A549 (cell line): Measurements from ENCODE around the gene ZNF532.

Source experiments
- CHD2 ChIP-seq: fragments of 150-350 bp; IDR thresholded peaks from 2 replicates; pipeline ENCODE4 v1.6.1; 2014; ENCODE audit warnings: low read length; ENCODE audit not compliant: partially characterized antibody
- CHD4 ChIP-seq: fragments of 200-600 bp; sonication (generic); IDR thresholded peaks from 2 replicates; pipeline ENCODE4 v1.6.1; 2016; ENCODE audit warnings: antibody characterized with exemption, mild to moderate bottlenecking, borderline replicate concordance
- HDAC2 ChIP-seq: fragments of 200-600 bp; sonication (generic); IDR thresholded peaks from 2 replicates; pipeline ENCODE4 v1.6.1; 2016
- KDM1A ChIP-seq: fragments of 200-600 bp; sonication (generic); IDR thresholded peaks from 2 replicates; pipeline ENCODE4 v1.6.1; 2016; ENCODE audit warnings: low read depth, mild to moderate bottlenecking
- POLR2A ChIP-seq: IDR thresholded peaks from 2 replicates; pipeline ENCODE4 v1.6.1; 2012; ENCODE audit warnings: mild to moderate bottlenecking, low read length
- POLR2AphosphoS2 ChIP-seq: conservative IDR thresholded peaks from 2 replicates; pipeline ENCODE4 v1.6.1; 2012; ENCODE audit warnings: low read length, improper control_type of control experiment, inconsistent platforms
- TF ChIP-seq, protein P1 (sequence below): fragments of >200 bp; sonication (Bioruptor Twin); formaldehyde crosslinking; IDR thresholded peaks from 3 replicates; pipeline ENCODE4 v1.5.1; 2016
- TF ChIP-seq, protein P2 (sequence below): IDR thresholded peaks from 2 replicates; pipeline ENCODE4 v1.6.1; 2012
- TF ChIP-seq, protein P3 (sequence below): IDR thresholded peaks from 2 replicates; pipeline ENCODE4 v1.6.1; 2012; ENCODE audit warnings: low read depth, borderline replicate concordance

DNA sequence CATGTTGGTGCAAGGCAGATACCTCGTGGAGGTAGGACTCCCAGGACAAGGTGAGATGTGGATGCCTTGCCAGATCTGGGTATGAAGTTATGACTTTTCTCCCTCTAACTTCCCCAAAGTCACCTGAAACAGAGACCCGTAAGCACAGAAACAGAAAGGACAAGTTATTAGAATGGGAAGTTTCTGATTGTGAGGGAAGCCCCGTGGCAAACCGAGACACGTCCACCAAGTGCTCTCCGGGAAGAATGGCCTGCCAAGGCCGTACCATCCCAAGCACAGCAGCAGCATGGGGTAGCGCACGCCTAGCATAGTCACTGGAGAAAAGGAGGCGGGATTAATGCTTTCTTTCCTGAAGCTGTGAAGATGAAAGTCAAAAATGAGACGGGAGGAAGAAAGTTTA, 110.6 kb downstream of the ZNF532 start:
- TF ChIP-seq POLR2AphosphoS2 (no peak), KDM1A (no peak), HDAC2 (no peak), POLR2A (no peak), CHD2 (no peak), CHD4 (no peak)
- TF ChIP-seq, protein P1, sequence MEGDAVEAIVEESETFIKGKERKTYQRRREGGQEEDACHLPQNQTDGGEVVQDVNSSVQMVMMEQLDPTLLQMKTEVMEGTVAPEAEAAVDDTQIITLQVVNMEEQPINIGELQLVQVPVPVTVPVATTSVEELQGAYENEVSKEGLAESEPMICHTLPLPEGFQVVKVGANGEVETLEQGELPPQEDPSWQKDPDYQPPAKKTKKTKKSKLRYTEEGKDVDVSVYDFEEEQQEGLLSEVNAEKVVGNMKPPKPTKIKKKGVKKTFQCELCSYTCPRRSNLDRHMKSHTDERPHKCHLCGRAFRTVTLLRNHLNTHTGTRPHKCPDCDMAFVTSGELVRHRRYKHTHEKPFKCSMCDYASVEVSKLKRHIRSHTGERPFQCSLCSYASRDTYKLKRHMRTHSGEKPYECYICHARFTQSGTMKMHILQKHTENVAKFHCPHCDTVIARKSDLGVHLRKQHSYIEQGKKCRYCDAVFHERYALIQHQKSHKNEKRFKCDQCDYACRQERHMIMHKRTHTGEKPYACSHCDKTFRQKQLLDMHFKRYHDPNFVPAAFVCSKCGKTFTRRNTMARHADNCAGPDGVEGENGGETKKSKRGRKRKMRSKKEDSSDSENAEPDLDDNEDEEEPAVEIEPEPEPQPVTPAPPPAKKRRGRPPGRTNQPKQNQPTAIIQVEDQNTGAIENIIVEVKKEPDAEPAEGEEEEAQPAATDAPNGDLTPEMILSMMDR = no peak
- TF ChIP-seq, protein P2, sequence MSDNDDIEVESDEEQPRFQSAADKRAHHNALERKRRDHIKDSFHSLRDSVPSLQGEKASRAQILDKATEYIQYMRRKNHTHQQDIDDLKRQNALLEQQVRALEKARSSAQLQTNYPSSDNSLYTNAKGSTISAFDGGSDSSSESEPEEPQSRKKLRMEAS = no peak
- TF ChIP-seq, protein P3, sequence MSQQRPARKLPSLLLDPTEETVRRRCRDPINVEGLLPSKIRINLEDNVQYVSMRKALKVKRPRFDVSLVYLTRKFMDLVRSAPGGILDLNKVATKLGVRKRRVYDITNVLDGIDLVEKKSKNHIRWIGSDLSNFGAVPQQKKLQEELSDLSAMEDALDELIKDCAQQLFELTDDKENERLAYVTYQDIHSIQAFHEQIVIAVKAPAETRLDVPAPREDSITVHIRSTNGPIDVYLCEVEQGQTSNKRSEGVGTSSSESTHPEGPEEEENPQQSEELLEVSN = no peak
